Trophoblast cell (in vitro differentiated cells and primary cell): ENCODE measurements around the gene CASQ2.

ENCODE experiments used
- DNase-seq, 2 donors: peaks; one replicate each; pipeline ENCODE4 v3.0.0-alpha.2; 2016
- H2AFZ ChIP-seq: 2 replicates; pipeline ENCODE4 v1.6.1; 2013; ENCODE audit warnings: low read length, moderate library complexity, mild to moderate bottlenecking; ENCODE audit not compliant: insufficient read depth, poor library complexity
- H2AK5ac ChIP-seq: 2 replicates; pipeline ENCODE4 v1.6.1; 2013; ENCODE audit warnings: mild to moderate bottlenecking, low read length
- H2BK120ac ChIP-seq: 2 replicates; pipeline ENCODE4 v1.6.1; 2013; ENCODE audit warnings: low read length, mild to moderate bottlenecking, moderate library complexity; ENCODE audit not compliant: insufficient read depth, poor library complexity
- H2BK12ac ChIP-seq: 2 replicates; pipeline ENCODE4 v1.6.1; 2013; ENCODE audit warnings: mild to moderate bottlenecking, low read length, moderate library complexity
- H2BK5ac ChIP-seq: 2 replicates; pipeline ENCODE4 v1.6.1; 2013; ENCODE audit warnings: low read length, low read depth, moderate library complexity, mild to moderate bottlenecking; ENCODE audit not compliant: poor library complexity
- H3K14ac ChIP-seq: 2 replicates; pipeline ENCODE4 v1.6.1; 2013; ENCODE audit warnings: mild to moderate bottlenecking, low read length
- H3K18ac ChIP-seq: 2 replicates; pipeline ENCODE4 v1.6.1; 2013; ENCODE audit warnings: mild to moderate bottlenecking, low read length
- H3K23ac ChIP-seq: 2 replicates; pipeline ENCODE4 v1.6.1; 2013; ENCODE audit warnings: low read length
- H3K27ac ChIP-seq: 2 replicates; pipeline ENCODE4 v1.5.1; 2013; ENCODE audit warnings: low read depth, mild to moderate bottlenecking, inconsistent platforms, low read length, moderate library complexity
- H3K27me3 ChIP-seq: 2 replicates; pipeline ENCODE4 v1.6.1; 2013; ENCODE audit warnings: inconsistent platforms, mild to moderate bottlenecking, low read length, moderate library complexity; ENCODE audit not compliant: insufficient read depth
- H3K36me3 ChIP-seq, 2 experiments: 1 replicate in 1 of 2; 2 replicates in 1 of 2; pipeline ENCODE4 v1.6.1; 2013; ENCODE audit warnings: low read length in 2 of 2, mild to moderate bottlenecking in 2 of 2, moderate library complexity in 1 of 2; ENCODE audit not compliant: insufficient read depth in 2 of 2, control insufficient read depth in 1 of 2
- H3K4ac ChIP-seq: 2 replicates; pipeline ENCODE4 v1.6.1; 2013; ENCODE audit warnings: low read depth, mild to moderate bottlenecking, low read length, moderate library complexity
- H3K4me1 ChIP-seq, 2 experiments: 1 replicate in 1 of 2; 2 replicates in 1 of 2; pipeline ENCODE4 v1.6.1; 2013; ENCODE audit warnings: low read length in 2 of 2, mild to moderate bottlenecking in 2 of 2, moderate library complexity in 1 of 2; ENCODE audit not compliant: insufficient read depth in 2 of 2, control insufficient read depth in 1 of 2
- H3K4me2 ChIP-seq: 2 replicates; pipeline ENCODE4 v1.6.1; 2013; ENCODE audit warnings: inconsistent platforms, mild to moderate bottlenecking, low read length, moderate library complexity
- H3K4me3 ChIP-seq: 2 replicates; pipeline ENCODE4 v1.5.1; 2013; ENCODE audit warnings: mild to moderate bottlenecking, low read depth, low read length, inconsistent platforms
- H3K79me1 ChIP-seq: one replicate; pipeline ENCODE4 v1.6.1; 2013; ENCODE audit warnings: low read length
- H3K79me2 ChIP-seq: 2 replicates; pipeline ENCODE4 v1.6.1; 2013; ENCODE audit warnings: low read length, mild to moderate bottlenecking; ENCODE audit not compliant: control insufficient read depth, insufficient read depth, poor library complexity
- H3K9ac ChIP-seq: 2 replicates; pipeline ENCODE4 v1.6.1; 2013; ENCODE audit warnings: mild to moderate bottlenecking, low read length
- H3K9me3 ChIP-seq: 2 replicates; pipeline ENCODE4 v1.6.1; 2013; ENCODE audit warnings: low read depth, mild to moderate bottlenecking, control low read depth, inconsistent platforms, low read length; ENCODE audit not compliant: insufficient read depth
- H4K12ac ChIP-seq: 2 replicates; pipeline ENCODE4 v1.6.1; 2013; ENCODE audit warnings: low read depth, mild to moderate bottlenecking, low read length, moderate library complexity
- H4K8ac ChIP-seq: 2 replicates; pipeline ENCODE4 v1.6.1; 2013; ENCODE audit warnings: low read depth, mild to moderate bottlenecking, low read length, moderate library complexity
- H4K91ac ChIP-seq: one replicate; pipeline ENCODE4 v1.6.1; 2013; ENCODE audit warnings: low read depth, mild to moderate bottlenecking, low read length, moderate library complexity
- WGBS: extraction: QIAGEN DNeasy Blood & Tissue Kit; methylation state at CpG from one replicate; pipeline ENCODE4 v1.1.7; 2013; ENCODE audit warnings: missing lambda C conversion rate; ENCODE audit not compliant: insufficient read length, insufficient coverage; ENCODE audit errors: extremely low coverage; 5-methylcytosine and 5-hydroxymethylcytosine counted together

Gene CASQ2

DNA sequence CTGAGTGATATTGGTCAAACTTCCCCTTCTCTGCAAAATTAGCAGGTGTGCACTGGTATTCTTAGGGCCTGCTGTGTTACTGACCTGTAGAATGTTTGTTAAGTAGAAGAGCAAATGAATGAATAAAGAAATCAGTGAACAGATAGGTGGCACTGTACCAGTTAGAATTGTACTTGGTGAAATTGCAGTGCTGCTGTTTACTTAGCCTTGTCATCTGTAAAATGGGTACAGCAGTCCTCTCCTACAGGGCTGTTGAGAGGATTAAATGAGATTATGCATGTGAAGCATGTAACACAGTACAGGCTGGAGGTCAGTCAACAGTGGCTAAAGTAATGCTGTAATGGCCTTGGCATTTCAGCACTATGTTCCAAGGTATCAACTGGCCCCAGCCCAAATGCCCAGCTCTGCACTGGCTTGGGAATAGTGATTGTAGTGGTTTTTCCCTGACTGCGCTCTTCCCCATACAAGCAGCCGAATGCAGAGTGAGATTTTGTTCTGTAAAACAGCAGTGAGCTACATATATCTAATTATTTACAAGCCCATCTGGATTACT lies 116.2 kb downstream of the CASQ2 start:
- no peak overlapping the region for H3K4me2 ChIP-seq
- no peak overlapping the region for H3K27ac ChIP-seq
- H3K4me3 ChIP-seq = no peak overlapping the region
- no CpG with 5 or more reads among the region's 2 CpGs for WGBS
- no peaks in the 10 kb centered on the region for H3K9me3 ChIP-seq
- no peak overlapping the region for H3K4ac ChIP-seq
- H3K14ac ChIP-seq = no peak overlapping the region
- DNase-seq = no peak
- no peak overlapping the region for H4K12ac ChIP-seq
- H2BK120ac ChIP-seq = no peak overlapping the region
- no peak overlapping the region for H2BK12ac ChIP-seq
- no peak overlapping the region for H4K91ac ChIP-seq
- no peak overlapping the region for H2AK5ac ChIP-seq
- H2BK5ac ChIP-seq = no peak overlapping the region
- H2AFZ ChIP-seq = no peak overlapping the region
- H3K36me3 ChIP-seq = peaks cover 0 to 9% of the 10 kb centered on the region in 2 experiments
- peaks cover 11% of the 10 kb centered on the region for H3K79me1 ChIP-seq
- H3K4me1 ChIP-seq = peaks cover 36 to 48% of the 10 kb centered on the region in 2 experiments
- H4K8ac ChIP-seq = no peak overlapping the region
- no peak overlapping the region for H3K18ac ChIP-seq
- peaks cover 2% of the 10 kb centered on the region for H3K79me2 ChIP-seq
- H3K23ac ChIP-seq = no peak overlapping the region
- no peak overlapping the region for H3K9ac ChIP-seq
- H3K27me3 ChIP-seq = no peaks in the 10 kb centered on the region

DNA sequence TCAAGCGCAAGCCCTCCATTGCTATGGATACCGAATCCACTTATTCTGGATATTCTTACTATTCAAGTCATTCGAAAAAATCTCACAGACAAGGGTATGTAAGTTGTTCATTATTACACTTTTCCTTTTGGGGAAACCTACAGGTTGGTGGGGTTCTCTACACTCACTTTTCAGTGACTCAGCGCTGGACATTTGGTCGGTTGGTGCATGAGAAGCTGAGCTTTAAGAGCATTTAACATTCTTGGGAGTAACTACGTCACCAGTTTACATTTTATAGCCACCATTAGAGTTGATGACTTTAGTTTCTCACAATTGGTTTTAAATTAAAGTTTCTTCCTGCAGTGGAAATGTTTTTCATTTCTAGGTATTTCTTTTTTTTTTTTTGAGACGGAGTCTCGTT lies 117.1 kb downstream of the CASQ2 start:
- Histone ChIP-seq H3K9me3 (no peaks in the 10 kb centered on the region), H3K9ac (no peak overlapping the region), H2BK120ac (no peak overlapping the region), H3K4me1 (peaks cover 32 to 48% of the 10 kb centered on the region in 2 experiments), H2BK5ac (no peak overlapping the region), H3K27ac (no peak overlapping the region), H4K91ac (no peak overlapping the region), H3K18ac (no peak overlapping the region), H3K4ac (no peak overlapping the region), H3K4me3 (no peak overlapping the region), H4K12ac (no peak overlapping the region), H2AK5ac (no peak overlapping the region), H3K4me2 (no peak overlapping the region), H2AFZ (no peak overlapping the region), H3K79me1 (peaks cover 11% of the 10 kb centered on the region), H2BK12ac (no peak overlapping the region), H3K79me2 (peaks cover 2% of the 10 kb centered on the region), H3K23ac (no peak overlapping the region), H3K14ac (no peak overlapping the region), H4K8ac (no peak overlapping the region), H3K27me3 (no peaks in the 10 kb centered on the region), H3K36me3 (peaks cover 0 to 9% of the 10 kb centered on the region in 2 experiments)
- no peak for DNase-seq
- WGBS = no CpG with 5 or more reads among the region's 8 CpGs

GRCh38 chr1:115650961-115651360 lies 117.6 kb downstream of the CASQ2 start:
- no peak overlapping the region for H2BK12ac ChIP-seq
- H3K18ac ChIP-seq = no peak overlapping the region
- no peak overlapping the region for H3K23ac ChIP-seq
- no CpG with 5 or more reads among the region's 3 CpGs for WGBS
- H3K36me3 ChIP-seq = peaks cover 0 to 9% of the 10 kb centered on the region in 2 experiments
- H3K4ac ChIP-seq = peak overlapping the region; percentile 29
- no peak overlapping the region for H2BK5ac ChIP-seq
- H4K8ac ChIP-seq = no peak overlapping the region
- peaks cover 2% of the 10 kb centered on the region for H3K79me2 ChIP-seq
- peaks cover 11% of the 10 kb centered on the region for H3K79me1 ChIP-seq
- no peak overlapping the region for H2BK120ac ChIP-seq
- H2AK5ac ChIP-seq = no peak overlapping the region
- H3K9me3 ChIP-seq = no peaks in the 10 kb centered on the region
- H3K27me3 ChIP-seq = no peaks in the 10 kb centered on the region
- H3K9ac ChIP-seq = no peak overlapping the region
- no peak overlapping the region for H3K4me3 ChIP-seq
- H3K4me2 ChIP-seq = no peak overlapping the region
- no peak for DNase-seq
- H3K27ac ChIP-seq = no peak overlapping the region
- H3K4me1 ChIP-seq = peaks cover 29 to 47% of the 10 kb centered on the region in 2 experiments
- no peak overlapping the region for H4K91ac ChIP-seq
- H3K14ac ChIP-seq = no peak overlapping the region
- no peak overlapping the region for H2AFZ ChIP-seq
- no peak overlapping the region for H4K12ac ChIP-seq
